Mammary epithelial cell (primary cell): ENCODE data around the gene SLC44A2.

Source experiments
- EZH2 ChIP-seq: IDR thresholded peaks from 2 replicates; pipeline ENCODE4 v1.6.1; 2012; ENCODE audit warnings: low read length, inconsistent platforms, borderline replicate concordance
- TF ChIP-seq, protein P1 (sequence below), 2 donors: IDR thresholded peaks in 1 of 2; conservative IDR thresholded peaks in 1 of 2; 2 replicates each; pipeline ENCODE4 v1.5.1; 2011 to 2012; ENCODE audit warnings: inconsistent platforms in 2 of 2, low read length in 2 of 2, mild to moderate bottlenecking in 2 of 2, control low read depth in 1 of 2, low read depth in 1 of 2; ENCODE audit not compliant: insufficient read depth in 1 of 2; ENCODE audit errors: extremely low read depth in 1 of 2

DNA sequence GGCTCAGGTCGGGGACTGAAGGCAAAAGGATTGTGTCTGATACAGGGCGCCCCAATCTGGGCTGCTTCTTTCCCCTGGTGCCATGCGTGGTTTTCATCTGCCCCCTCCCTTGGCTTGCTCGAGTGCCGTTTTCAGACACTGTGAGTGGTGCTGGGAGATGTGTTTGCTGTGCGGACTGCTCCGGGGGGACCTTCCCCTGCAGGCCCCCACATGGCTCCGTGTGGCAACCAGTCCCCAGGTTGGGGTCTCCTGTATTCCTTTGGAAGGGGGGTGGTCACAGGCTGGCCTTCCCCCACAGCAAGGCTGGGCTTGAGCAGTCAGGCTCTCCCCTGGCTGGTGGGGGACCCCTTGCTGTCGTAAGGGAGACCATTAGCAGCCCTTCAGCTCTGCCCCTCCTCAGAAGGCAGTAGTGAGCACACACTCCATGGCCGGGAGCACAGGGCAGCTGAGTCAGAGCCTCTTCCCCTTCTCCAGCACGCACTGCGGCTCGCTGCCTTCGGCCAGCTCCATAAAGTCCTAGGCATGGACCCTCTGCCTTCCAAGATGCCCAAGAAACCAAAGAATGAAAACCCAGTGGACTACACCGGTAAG, 55.3 kb downstream of the SLC44A2 start:
- TF ChIP-seq, protein P1, sequence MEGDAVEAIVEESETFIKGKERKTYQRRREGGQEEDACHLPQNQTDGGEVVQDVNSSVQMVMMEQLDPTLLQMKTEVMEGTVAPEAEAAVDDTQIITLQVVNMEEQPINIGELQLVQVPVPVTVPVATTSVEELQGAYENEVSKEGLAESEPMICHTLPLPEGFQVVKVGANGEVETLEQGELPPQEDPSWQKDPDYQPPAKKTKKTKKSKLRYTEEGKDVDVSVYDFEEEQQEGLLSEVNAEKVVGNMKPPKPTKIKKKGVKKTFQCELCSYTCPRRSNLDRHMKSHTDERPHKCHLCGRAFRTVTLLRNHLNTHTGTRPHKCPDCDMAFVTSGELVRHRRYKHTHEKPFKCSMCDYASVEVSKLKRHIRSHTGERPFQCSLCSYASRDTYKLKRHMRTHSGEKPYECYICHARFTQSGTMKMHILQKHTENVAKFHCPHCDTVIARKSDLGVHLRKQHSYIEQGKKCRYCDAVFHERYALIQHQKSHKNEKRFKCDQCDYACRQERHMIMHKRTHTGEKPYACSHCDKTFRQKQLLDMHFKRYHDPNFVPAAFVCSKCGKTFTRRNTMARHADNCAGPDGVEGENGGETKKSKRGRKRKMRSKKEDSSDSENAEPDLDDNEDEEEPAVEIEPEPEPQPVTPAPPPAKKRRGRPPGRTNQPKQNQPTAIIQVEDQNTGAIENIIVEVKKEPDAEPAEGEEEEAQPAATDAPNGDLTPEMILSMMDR (conservative IDR thresholded peaks at IDR 0.05 in 1 of 2, IDR thresholded peaks at IDR 0.05 in 1 of 2; ENCODE audit: extremely low read depth in 1 of 2, insufficient read depth in 1 of 2, low read depth in 1 of 2, low read length in 2 of 2) = no peak
- no peak for TF ChIP-seq EZH2
